Nephron progenitor cell (in vitro differentiated cells): ENCODE measurements around the gene PCDHGA6.
"Not testable (repeated sequence)": the region's sequence is repeated elsewhere in the genome, so short reads cannot be mapped to it uniquely, and the experiment has no call there.

ENCODE experiments used
- DNase-seq: peaks from one replicate; pipeline ENCODE4 v3.0.0; 2021
- H3K27ac Mint-ChIP-seq: 2 replicates; pipeline ENCODE4 v1.8.0; 2021; ENCODE audit warnings: mild to moderate bottlenecking, moderate library complexity, mixed read lengths
- H3K27me3 Mint-ChIP-seq: 2 replicates; pipeline ENCODE4 v1.8.0; 2021; ENCODE audit warnings: mild to moderate bottlenecking, low read depth, mixed read lengths; ENCODE audit not compliant: poor library complexity
- H3K36me3 Mint-ChIP-seq: 2 replicates; pipeline ENCODE4 v1.8.0; 2021; ENCODE audit warnings: low read depth, mixed read lengths
- H3K4me1 Mint-ChIP-seq: 2 replicates; pipeline ENCODE4 v1.8.0; 2021; ENCODE audit warnings: mixed read lengths
- H3K4me3 Mint-ChIP-seq: 2 replicates; pipeline ENCODE4 v1.8.0; 2021; ENCODE audit warnings: mild to moderate bottlenecking, moderate library complexity, mixed read lengths
- H3K9me3 Mint-ChIP-seq: 2 replicates; pipeline ENCODE4 v1.8.0; 2021; ENCODE audit warnings: mild to moderate bottlenecking, moderate library complexity, mixed read lengths
- TF ChIP-seq, protein P1 (sequence below): fragments of 200-600 bp; sonication (generic); IDR thresholded peaks from 2 replicates; pipeline ENCODE4 v1.5.0; 2021; ENCODE audit warnings: antibody characterized with exemption

PCDHGA6 gene

DNA sequence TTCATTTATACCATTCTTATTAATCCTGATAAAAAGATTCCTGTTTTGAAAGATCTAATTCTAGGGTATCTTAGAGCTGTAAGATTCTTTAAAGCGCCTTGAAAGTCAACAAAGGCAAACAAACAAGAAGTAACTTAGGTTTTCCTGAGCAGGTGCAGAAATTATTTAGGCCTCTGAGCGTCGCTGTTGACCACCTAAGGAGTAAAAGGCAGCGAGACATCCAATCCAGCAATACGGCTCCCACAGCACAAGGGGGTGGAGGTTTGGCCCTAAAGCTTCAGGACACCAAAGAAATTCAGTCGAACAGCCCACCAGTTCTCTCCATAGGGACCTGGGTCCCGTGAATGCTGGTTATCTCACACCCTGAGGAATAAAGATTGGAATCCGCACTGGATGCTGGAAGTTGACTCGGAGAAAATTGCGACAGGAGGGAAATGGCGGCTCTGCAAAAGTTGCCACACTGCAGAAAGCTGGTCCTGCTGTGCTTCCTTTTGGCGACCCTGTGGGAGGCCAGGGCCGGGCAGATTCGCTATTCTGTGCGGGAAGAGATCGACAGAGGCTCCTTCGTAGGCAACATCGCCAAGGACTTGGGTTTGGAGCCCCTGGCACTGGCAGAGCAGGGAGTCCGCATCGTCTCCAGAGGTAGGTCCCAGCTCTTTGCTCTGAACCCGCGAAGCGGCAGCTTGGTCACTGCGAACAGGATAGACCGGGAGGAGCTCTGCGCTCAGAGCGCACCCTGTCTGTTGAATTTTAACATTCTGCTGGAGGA, 35.0 kb upstream of the PCDHGA6 start, which contains the start of gene PCDHGA2:
Gene PCDHGA2, plus strand, starts transcription at position 223 of the 769 bp plus-strand sequence.
- TF ChIP-seq, protein P1, sequence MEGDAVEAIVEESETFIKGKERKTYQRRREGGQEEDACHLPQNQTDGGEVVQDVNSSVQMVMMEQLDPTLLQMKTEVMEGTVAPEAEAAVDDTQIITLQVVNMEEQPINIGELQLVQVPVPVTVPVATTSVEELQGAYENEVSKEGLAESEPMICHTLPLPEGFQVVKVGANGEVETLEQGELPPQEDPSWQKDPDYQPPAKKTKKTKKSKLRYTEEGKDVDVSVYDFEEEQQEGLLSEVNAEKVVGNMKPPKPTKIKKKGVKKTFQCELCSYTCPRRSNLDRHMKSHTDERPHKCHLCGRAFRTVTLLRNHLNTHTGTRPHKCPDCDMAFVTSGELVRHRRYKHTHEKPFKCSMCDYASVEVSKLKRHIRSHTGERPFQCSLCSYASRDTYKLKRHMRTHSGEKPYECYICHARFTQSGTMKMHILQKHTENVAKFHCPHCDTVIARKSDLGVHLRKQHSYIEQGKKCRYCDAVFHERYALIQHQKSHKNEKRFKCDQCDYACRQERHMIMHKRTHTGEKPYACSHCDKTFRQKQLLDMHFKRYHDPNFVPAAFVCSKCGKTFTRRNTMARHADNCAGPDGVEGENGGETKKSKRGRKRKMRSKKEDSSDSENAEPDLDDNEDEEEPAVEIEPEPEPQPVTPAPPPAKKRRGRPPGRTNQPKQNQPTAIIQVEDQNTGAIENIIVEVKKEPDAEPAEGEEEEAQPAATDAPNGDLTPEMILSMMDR, result no peak
- peaks cover 10% of the 10 kb centered on the region for H3K36me3 Mint-ChIP-seq
- H3K27ac Mint-ChIP-seq, result no peak within 1 kb of the TSS
- H3K9me3 Mint-ChIP-seq, result peaks cover 91% of the 10 kb centered on the region
- H3K27me3 Mint-ChIP-seq, result peaks cover 3% of the 10 kb centered on the region
- DNase-seq, result no peak
- no peaks in the 10 kb centered on the region for H3K4me1 Mint-ChIP-seq
- no peak within 1 kb of the TSS for H3K4me3 Mint-ChIP-seq

DNA sequence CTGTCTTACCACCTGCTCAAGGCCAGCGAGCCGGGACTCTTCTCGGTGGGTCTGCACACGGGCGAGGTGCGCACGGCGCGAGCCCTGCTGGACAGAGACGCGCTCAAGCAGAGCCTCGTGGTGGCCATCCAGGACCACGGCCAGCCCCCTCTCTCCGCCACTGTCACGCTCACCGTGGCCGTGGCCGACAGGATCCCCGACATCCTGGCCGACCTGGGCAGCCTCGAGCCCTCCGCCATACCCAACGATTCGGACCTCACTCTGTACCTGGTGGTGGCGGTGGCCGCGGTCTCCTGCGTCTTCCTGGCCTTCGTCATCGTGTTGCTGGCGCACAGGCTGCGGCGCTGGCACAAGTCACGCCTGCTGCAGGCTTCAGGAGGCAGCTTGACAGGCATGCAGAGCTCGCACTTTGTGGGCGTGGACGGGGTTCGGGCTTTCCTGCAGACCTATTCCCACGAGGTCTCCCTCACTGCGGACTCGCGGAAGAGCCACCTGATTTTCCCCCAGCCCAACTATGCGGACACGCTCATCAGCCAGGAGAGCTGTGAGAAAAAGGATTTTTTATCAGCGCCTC, 32.8 kb upstream of the PCDHGA6 start:
- H3K36me3 Mint-ChIP-seq, result peaks cover 14% of the 10 kb centered on the region
- not testable (repeated sequence) for H3K4me1 Mint-ChIP-seq, DNase-seq, H3K27ac Mint-ChIP-seq, H3K27me3 Mint-ChIP-seq, H3K4me3 Mint-ChIP-seq
- H3K9me3 Mint-ChIP-seq, result peaks cover 91% of the 10 kb centered on the region

DNA sequence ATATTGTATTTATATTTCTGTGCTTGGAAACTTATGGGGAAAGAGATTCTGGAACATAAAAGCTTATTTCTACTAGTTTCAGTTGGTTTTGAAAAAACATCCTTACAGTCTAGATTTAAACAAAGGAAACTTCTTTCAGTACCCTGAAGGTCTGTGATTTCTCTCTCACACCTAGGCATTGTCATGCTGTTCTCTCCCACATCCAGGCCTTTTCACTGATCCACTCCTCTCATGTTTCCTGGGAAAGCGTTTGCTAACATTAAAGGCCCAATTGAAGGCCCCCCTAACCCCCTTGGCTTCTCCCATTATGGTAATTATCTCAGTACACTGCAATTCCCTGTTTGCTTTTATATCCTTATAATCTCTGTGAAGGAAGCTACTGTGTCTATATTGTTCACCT, 30.9 kb upstream of the PCDHGA6 start:
- Mint-ChIP-seq H3K4me3 (no peak overlapping the region), H3K27me3 (peaks cover 3% of the 10 kb centered on the region), H3K4me1 (no peaks in the 10 kb centered on the region), H3K27ac (no peak overlapping the region), H3K9me3 (peaks cover 89% of the 10 kb centered on the region), H3K36me3 (peaks cover 24% of the 10 kb centered on the region)
- no peak for DNase-seq
- TF ChIP-seq, protein P1, result no peak

DNA sequence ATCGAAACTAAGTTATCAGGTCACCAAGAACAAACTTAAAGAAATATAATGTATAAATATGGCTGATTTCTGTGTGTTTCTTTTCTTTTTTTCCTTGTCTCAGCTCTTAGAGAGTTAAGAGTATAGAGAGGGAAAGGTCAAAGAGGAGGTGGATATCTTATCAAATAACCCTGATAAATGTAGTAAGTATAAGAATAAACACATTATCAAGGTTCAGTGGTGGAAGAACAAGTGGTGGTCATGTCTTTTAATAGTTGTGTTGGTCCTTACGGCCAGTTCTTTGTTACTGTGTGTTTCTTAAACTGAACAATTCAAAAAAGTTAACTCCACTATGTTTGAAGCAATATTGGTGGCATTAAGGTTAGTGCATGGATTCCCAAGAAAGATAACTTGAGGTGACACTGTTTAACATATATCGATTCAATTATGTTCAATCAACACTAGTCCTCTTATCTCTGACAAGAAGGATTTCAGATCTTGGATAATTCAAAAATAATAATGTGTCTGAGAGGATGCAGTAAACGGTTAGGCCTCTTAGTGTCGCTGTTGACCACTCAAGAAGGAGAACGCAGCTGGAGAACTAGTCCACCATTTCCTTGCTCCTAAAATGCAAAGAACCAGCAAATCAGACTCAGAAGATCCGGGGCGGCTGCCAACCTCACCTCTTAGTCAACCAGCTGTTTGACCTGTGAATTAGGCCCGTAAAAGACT, 30.3 kb upstream of the PCDHGA6 start, which contains the start of gene PCDHGA3:
Gene PCDHGA3, plus strand, starts transcription at position 588 of the 711 bp plus-strand sequence. CDS start 205 bp downstream, outside the sequence.
- Mint-ChIP-seq H3K9me3 (peaks cover 87% of the 10 kb centered on the region), H3K36me3 (peaks cover 23% of the 10 kb centered on the region), H3K27ac (no peak within 1 kb of the TSS), H3K4me3 (no peak within 1 kb of the TSS), H3K4me1 (no peaks in the 10 kb centered on the region), H3K27me3 (peaks cover 3% of the 10 kb centered on the region)
- TF ChIP-seq, protein P1, result no peak
- no peak for DNase-seq

DNA sequence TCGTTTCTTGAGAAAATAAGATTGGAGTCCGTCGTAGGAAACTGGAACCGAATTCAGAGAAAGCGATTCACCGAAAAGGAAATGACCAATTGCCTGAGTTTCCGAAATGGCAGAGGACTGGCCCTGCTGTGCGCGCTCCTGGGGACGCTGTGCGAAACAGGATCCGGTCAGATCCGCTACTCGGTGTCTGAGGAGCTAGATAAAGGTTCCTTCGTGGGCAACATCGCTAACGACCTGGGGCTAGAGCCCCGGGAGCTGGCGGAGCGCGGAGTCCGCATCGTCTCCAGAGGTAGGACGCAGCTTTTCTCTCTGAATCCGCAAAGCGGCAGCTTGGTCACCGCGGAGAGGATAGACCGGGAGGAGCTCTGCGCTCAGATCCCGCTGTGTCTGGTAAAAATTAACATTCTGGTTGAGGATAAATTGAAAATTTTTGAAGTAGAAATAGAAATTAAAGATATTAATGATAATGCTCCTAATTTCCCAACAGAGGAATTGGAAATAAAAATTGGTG, 29.7 kb upstream of the PCDHGA6 start:
- no peaks in the 10 kb centered on the region for H3K27me3 Mint-ChIP-seq
- H3K27ac Mint-ChIP-seq, result no peak overlapping the region
- H3K36me3 Mint-ChIP-seq, result peaks cover 18% of the 10 kb centered on the region
- peaks cover 87% of the 10 kb centered on the region for H3K9me3 Mint-ChIP-seq
- no peaks in the 10 kb centered on the region for H3K4me1 Mint-ChIP-seq
- TF ChIP-seq, protein P1, result no peak
- no peak overlapping the region for H3K4me3 Mint-ChIP-seq
- DNase-seq, result no peak

DNA sequence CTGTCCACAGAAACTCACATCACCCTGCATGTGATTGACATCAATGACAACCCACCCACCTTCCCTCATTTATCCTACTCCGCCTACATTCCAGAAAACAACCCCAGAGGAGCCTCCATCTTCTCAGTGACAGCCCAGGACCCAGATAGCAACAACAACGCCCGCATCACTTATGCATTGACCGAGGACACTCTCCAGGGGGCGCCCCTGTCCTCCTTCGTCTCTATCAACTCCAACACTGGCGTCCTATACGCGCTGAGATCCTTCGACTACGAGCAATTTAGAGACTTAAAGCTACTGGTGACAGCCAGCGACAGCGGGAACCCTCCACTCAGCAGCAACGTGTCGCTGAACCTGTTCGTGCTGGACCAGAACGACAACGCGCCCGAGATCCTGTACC, 28.4 kb upstream of the PCDHGA6 start:
- H3K27ac Mint-ChIP-seq, result no peak overlapping the region
- H3K27me3 Mint-ChIP-seq, result peaks cover 4% of the 10 kb centered on the region
- no peak for DNase-seq
- peaks cover 87% of the 10 kb centered on the region for H3K9me3 Mint-ChIP-seq
- TF ChIP-seq, protein P1, result no peak
- H3K36me3 Mint-ChIP-seq, result peaks cover 21% of the 10 kb centered on the region
- no peaks in the 10 kb centered on the region for H3K4me1 Mint-ChIP-seq
- no peak overlapping the region for H3K4me3 Mint-ChIP-seq

DNA sequence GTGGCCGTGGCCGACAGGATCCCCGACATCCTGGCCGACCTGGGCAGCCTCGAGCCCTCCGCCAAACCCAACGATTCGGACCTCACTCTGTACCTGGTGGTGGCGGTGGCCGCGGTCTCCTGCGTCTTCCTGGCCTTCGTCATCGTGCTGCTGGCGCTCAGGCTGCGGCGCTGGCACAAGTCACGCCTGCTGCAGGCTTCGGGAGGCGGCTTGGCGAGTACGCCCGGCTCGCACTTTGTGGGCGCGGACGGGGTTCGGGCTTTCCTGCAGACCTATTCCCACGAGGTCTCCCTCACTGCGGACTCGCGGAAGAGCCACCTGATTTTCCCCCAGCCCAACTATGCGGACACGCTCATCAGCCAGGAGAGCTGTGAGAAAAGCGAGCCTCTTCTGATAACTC, 27.7 kb upstream of the PCDHGA6 start:
- H3K27ac Mint-ChIP-seq, H3K4me3 Mint-ChIP-seq, DNase-seq, H3K27me3 Mint-ChIP-seq, H3K4me1 Mint-ChIP-seq: not testable (repeated sequence)
- Mint-ChIP-seq H3K36me3 (peaks cover 22% of the 10 kb centered on the region), H3K9me3 (peaks cover 90% of the 10 kb centered on the region)
